Measurements from ENCODE around the gene PRKRIP1. TPM values are rescaled to one million over a fixed set of nuclear protein-coding genes. Genes with fewer than 3 reads are reported as not detected.
"Not testable (repeated sequence)": the region's sequence is repeated elsewhere in the genome, so short reads cannot be mapped to it uniquely, and the experiment has no call there.

PRKRIP1 gene
- polyA plus RNA-seq, 1 donor = 30.0 TPM

GRCh38 chr7:102380837-102381236 lies 15.3 kb upstream of the PRKRIP1 start:
- WGBS (ENCODE audit: insufficient coverage, low lambda C conversion rate) = 100% methylated on average over 1 of the region's 8 CpGs
- H3K27ac ChIP-seq (ENCODE audit: low read length); H3K4me3 ChIP-seq (ENCODE audit: low read length); DNase-seq; H3K27me3 ChIP-seq (ENCODE audit: control insufficient read depth, insufficient read depth, low read length); H3K4me1 ChIP-seq (ENCODE audit: control insufficient read depth, insufficient read depth, low read length); H3K9me3 ChIP-seq (ENCODE audit: control insufficient read depth, low read depth, low read length): not testable (repeated sequence)
- H3K36me3 ChIP-seq (ENCODE audit: control insufficient read depth, insufficient read depth, low read length) = peaks cover 30% of the 10 kb centered on the region

- H3K9me3 ChIP-seq (ENCODE audit: control insufficient read depth, low read depth, low read length); H3K27ac ChIP-seq (ENCODE audit: low read length); H3K4me3 ChIP-seq (ENCODE audit: low read length); H3K27me3 ChIP-seq (ENCODE audit: control insufficient read depth, insufficient read depth, low read length); H3K4me1 ChIP-seq (ENCODE audit: control insufficient read depth, insufficient read depth, low read length); DNase-seq: not testable (repeated sequence)
- WGBS (ENCODE audit: insufficient coverage, low lambda C conversion rate) = 83% methylated on average over 1 of the region's 7 CpGs
- peaks cover 34% of the 10 kb centered on the region for H3K36me3 ChIP-seq (ENCODE audit: control insufficient read depth, insufficient read depth, low read length)
Measured at GRCh38 chr7:102381696-102382425, 14.3 kb upstream of the PRKRIP1 start.

- H3K4me1 ChIP-seq (ENCODE audit: control insufficient read depth, insufficient read depth, low read length) = no peaks in the 10 kb centered on the region
- no peaks in the 10 kb centered on the region for H3K27me3 ChIP-seq (ENCODE audit: control insufficient read depth, insufficient read depth, low read length)
- peaks cover 26% of the 10 kb centered on the region for H3K36me3 ChIP-seq (ENCODE audit: control insufficient read depth, insufficient read depth, low read length)
- H3K27ac ChIP-seq (ENCODE audit: low read length) = no peak overlapping the region
- no peak for DNase-seq
- no peaks in the 10 kb centered on the region for H3K9me3 ChIP-seq (ENCODE audit: control insufficient read depth, low read depth, low read length)
- no peak overlapping the region for H3K4me3 ChIP-seq (ENCODE audit: low read length)
- WGBS (ENCODE audit: insufficient coverage, low lambda C conversion rate) = no CpG with 5 or more reads among the region's 6 CpGs
Measured at GRCh38 chr7:102387064-102387463, 9.1 kb upstream of the PRKRIP1 start.

GRCh38 chr7:102389810-102390209 lies 6.4 kb upstream of the PRKRIP1 start:
- H3K27ac ChIP-seq (ENCODE audit: low read length) = no peak overlapping the region

GRCh38 chr7:102390697-102391484 lies 5.3 kb upstream of the PRKRIP1 start:
- Histone ChIP-seq H3K27me3 (ENCODE audit: control insufficient read depth, insufficient read depth, low read length) (no peaks in the 10 kb centered on the region), H3K36me3 (ENCODE audit: control insufficient read depth, insufficient read depth, low read length) (peaks cover 28% of the 10 kb centered on the region), H3K27ac (ENCODE audit: low read length) (no peak overlapping the region), H3K4me1 (ENCODE audit: control insufficient read depth, insufficient read depth, low read length) (peaks cover 3% of the 10 kb centered on the region), H3K9me3 (ENCODE audit: control insufficient read depth, low read depth, low read length) (no peaks in the 10 kb centered on the region), H3K4me3 (ENCODE audit: low read length) (no peak overlapping the region)
- no CpG with 5 or more reads among the region's 12 CpGs for WGBS (ENCODE audit: insufficient coverage, low lambda C conversion rate)
- peak; percentile 52 to 71 for DNase-seq

More at GRCh38 chr7:102389810-102390209, 6.4 kb upstream of the PRKRIP1 start:
- WGBS (ENCODE audit: insufficient coverage, low lambda C conversion rate) = 70% methylated on average over 2 of the region's 3 CpGs
- Histone ChIP-seq H3K4me3 (ENCODE audit: low read length) (no peak overlapping the region), H3K27me3 (ENCODE audit: control insufficient read depth, insufficient read depth, low read length) (no peaks in the 10 kb centered on the region), H3K36me3 (ENCODE audit: control insufficient read depth, insufficient read depth, low read length) (peaks cover 28% of the 10 kb centered on the region), H3K9me3 (ENCODE audit: control insufficient read depth, low read depth, low read length) (no peaks in the 10 kb centered on the region), H3K4me1 (ENCODE audit: control insufficient read depth, insufficient read depth, low read length) (no peaks in the 10 kb centered on the region)
- DNase-seq = no peak

GRCh38 chr7:102392330-102392729 lies 3.8 kb upstream of the PRKRIP1 start:
- H3K27me3 ChIP-seq (ENCODE audit: control insufficient read depth, insufficient read depth, low read length) = no peaks in the 10 kb centered on the region
- H3K36me3 ChIP-seq (ENCODE audit: control insufficient read depth, insufficient read depth, low read length) = peaks cover 20% of the 10 kb centered on the region
- no peak overlapping the region for H3K4me3 ChIP-seq (ENCODE audit: low read length)
- H3K9me3 ChIP-seq (ENCODE audit: control insufficient read depth, low read depth, low read length) = no peaks in the 10 kb centered on the region
- WGBS (ENCODE audit: insufficient coverage, low lambda C conversion rate) = no CpG with 5 or more reads among the region's 1 CpG
- peaks cover 8% of the 10 kb centered on the region for H3K4me1 ChIP-seq (ENCODE audit: control insufficient read depth, insufficient read depth, low read length)
- no peak for DNase-seq
- H3K27ac ChIP-seq (ENCODE audit: low read length) = no peak overlapping the region

- Histone ChIP-seq H3K4me3 (ENCODE audit: low read length) (no peak overlapping the region), H3K4me1 (ENCODE audit: control insufficient read depth, insufficient read depth, low read length) (peaks cover 8% of the 10 kb centered on the region), H3K9me3 (ENCODE audit: control insufficient read depth, low read depth, low read length) (no peaks in the 10 kb centered on the region), H3K27me3 (ENCODE audit: control insufficient read depth, insufficient read depth, low read length) (no peaks in the 10 kb centered on the region), H3K27ac (ENCODE audit: low read length) (no peak overlapping the region), H3K36me3 (ENCODE audit: control insufficient read depth, insufficient read depth, low read length) (peaks cover 15% of the 10 kb centered on the region)
- DNase-seq = no peak
- WGBS (ENCODE audit: insufficient coverage, low lambda C conversion rate) = no CpG with 5 or more reads among the region's 9 CpGs
Measured at GRCh38 chr7:102393467-102393866, 2.7 kb upstream of the PRKRIP1 start.

DNA sequence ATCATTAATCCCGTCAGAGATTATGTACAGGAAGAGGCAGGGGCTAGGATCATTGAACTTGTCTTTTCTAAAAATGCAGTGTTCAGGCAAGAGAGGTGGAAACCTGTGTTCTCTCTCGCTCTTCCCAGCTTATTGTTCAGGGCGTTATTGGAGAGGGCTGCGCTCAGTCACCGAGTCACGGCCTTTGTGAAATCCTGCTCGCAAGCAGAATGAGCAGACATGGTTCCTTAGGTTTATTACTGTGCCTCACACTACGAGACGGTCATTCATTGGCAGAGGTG lies 631 bp upstream of the PRKRIP1 start:
- H3K9me3 ChIP-seq (ENCODE audit: control insufficient read depth, low read depth, low read length) = no peaks in the 10 kb centered on the region

GRCh38 chr7:102396710-102397019 lies 502 bp downstream of the PRKRIP1 start:
- Histone ChIP-seq H3K27me3 (ENCODE audit: control insufficient read depth, insufficient read depth, low read length) (no peaks in the 10 kb centered on the region), H3K36me3 (ENCODE audit: control insufficient read depth, insufficient read depth, low read length) (peaks cover 34% of the 10 kb centered on the region), H3K4me3 (ENCODE audit: low read length) (peak overlapping the region; percentile 97), H3K9me3 (ENCODE audit: control insufficient read depth, low read depth, low read length) (no peaks in the 10 kb centered on the region), H3K4me1 (ENCODE audit: control insufficient read depth, insufficient read depth, low read length) (peaks cover 8% of the 10 kb centered on the region), H3K27ac (ENCODE audit: low read length) (peak overlapping the region; percentile 90)
- no peak for DNase-seq
- no CpG with 5 or more reads among the region's 12 CpGs for WGBS (ENCODE audit: insufficient coverage, low lambda C conversion rate)

More for the DNA sequence above, 631 bp upstream of the PRKRIP1 start:
- peaks cover 8% of the 10 kb centered on the region for H3K4me1 ChIP-seq (ENCODE audit: control insufficient read depth, insufficient read depth, low read length)
- peak overlapping the region; percentile 97 for H3K4me3 ChIP-seq (ENCODE audit: low read length)
- H3K27me3 ChIP-seq (ENCODE audit: control insufficient read depth, insufficient read depth, low read length) = no peaks in the 10 kb centered on the region
- WGBS (ENCODE audit: insufficient coverage, low lambda C conversion rate) = no CpG with 5 or more reads among the region's 9 CpGs
- peaks cover 29% of the 10 kb centered on the region for H3K36me3 ChIP-seq (ENCODE audit: control insufficient read depth, insufficient read depth, low read length)
- no peak for DNase-seq
- H3K27ac ChIP-seq (ENCODE audit: low read length) = peak overlapping the region; percentile 93

GRCh38 chr7:102398543-102398942 lies 2.4 kb downstream of the PRKRIP1 start:
- no peak overlapping the region for H3K4me3 ChIP-seq (ENCODE audit: low read length)
- WGBS (ENCODE audit: insufficient coverage, low lambda C conversion rate) = no CpG with 5 or more reads among the region's 8 CpGs
- H3K27me3 ChIP-seq (ENCODE audit: control insufficient read depth, insufficient read depth, low read length) = no peaks in the 10 kb centered on the region
- H3K36me3 ChIP-seq (ENCODE audit: control insufficient read depth, insufficient read depth, low read length) = peaks cover 40% of the 10 kb centered on the region
- peaks cover 8% of the 10 kb centered on the region for H3K4me1 ChIP-seq (ENCODE audit: control insufficient read depth, insufficient read depth, low read length)
- no peak overlapping the region for H3K27ac ChIP-seq (ENCODE audit: low read length)
- H3K9me3 ChIP-seq (ENCODE audit: control insufficient read depth, low read depth, low read length) = no peaks in the 10 kb centered on the region
- DNase-seq = no peak

GRCh38 chr7:102400360-102400759 lies 4.2 kb downstream of the PRKRIP1 start:
- WGBS (ENCODE audit: insufficient coverage, low lambda C conversion rate) = no CpG with 5 or more reads among the region's 5 CpGs
- DNase-seq = no peak
- H3K4me3 ChIP-seq (ENCODE audit: low read length) = no peak overlapping the region
- peaks cover 8% of the 10 kb centered on the region for H3K4me1 ChIP-seq (ENCODE audit: control insufficient read depth, insufficient read depth, low read length)
- H3K36me3 ChIP-seq (ENCODE audit: control insufficient read depth, insufficient read depth, low read length) = peaks cover 52% of the 10 kb centered on the region
- no peak overlapping the region for H3K27ac ChIP-seq (ENCODE audit: low read length)
- H3K27me3 ChIP-seq (ENCODE audit: control insufficient read depth, insufficient read depth, low read length) = no peaks in the 10 kb centered on the region
- H3K9me3 ChIP-seq (ENCODE audit: control insufficient read depth, low read depth, low read length) = no peaks in the 10 kb centered on the region

Measured in large intestine (tissue), 3 donors.